ENCODE measurements around the gene PGAM5.
"Not testable (repeated sequence)": the region's sequence is repeated elsewhere in the genome, so short reads cannot be mapped to it uniquely, and the experiment has no call there.

Gene PGAM5

DNA sequence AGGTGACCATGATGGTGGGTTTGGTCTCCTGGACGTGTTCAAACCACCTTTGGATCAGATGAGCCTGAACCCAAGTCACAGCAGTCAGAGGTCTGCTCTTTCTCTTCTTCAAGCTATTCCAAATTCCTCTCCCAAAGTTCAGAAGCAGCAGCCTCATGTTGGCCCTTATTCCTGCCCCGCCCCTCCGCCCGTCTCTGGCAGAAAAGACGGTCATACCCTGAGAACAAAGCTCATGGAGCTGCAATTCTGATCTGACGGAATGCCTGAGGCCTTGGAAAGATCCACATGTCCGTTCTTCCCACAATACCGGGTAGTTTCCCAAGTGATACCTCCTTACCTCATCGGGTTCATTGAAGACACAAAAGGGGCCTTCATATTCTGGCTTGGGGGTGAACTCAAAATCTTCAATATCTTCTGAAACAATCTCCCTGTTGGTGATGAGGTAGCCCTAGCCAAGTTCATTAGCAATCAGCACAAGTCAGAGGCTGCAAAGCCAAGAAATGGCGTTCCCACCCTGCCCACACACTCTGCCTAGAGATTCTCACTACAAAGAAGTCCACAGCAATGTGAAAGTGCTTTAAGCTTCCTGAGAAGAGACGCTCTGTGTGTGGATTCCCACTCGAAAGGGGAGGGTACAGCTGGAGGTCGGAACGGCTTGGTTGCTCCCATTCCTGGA is 34.7 kb upstream of the PGAM5 start:
- H3K4me1 Mint-ChIP-seq (ENCODE audit: low read depth): no peaks in the 10 kb centered on the region
- no peak overlapping the region for H3K27ac Mint-ChIP-seq
- no peaks in the 10 kb centered on the region for H3K27me3 Mint-ChIP-seq
- peaks cover 12% of the 10 kb centered on the region for H3K36me3 Mint-ChIP-seq
- H3K9me3 Mint-ChIP-seq (ENCODE audit: low read depth): no peaks in the 10 kb centered on the region
- H3K4me3 Mint-ChIP-seq: no peak overlapping the region

DNA sequence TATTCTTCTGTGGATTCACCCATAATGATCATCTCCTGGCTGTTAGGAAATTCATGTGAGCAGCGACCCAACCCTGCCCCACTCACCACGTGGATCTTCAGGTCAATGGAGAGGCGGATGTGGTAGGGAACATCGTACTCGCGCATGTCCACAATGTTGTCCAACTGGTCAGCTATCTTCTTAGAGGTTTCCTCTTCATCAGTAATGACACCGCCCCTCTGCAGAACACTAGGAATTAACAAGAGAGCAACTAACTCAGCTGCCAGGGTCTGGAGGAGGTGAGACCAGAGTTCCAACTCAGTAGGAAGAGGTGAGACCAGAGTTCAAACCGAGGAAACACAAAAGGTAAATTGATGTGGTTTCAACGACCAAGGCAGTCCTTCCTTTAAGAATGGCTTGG is 33.1 kb upstream of the PGAM5 start:
- H3K36me3 Mint-ChIP-seq: peaks cover 8% of the 10 kb centered on the region
- no peaks in the 10 kb centered on the region for H3K27me3 Mint-ChIP-seq
- H3K27ac Mint-ChIP-seq: no peak overlapping the region
- H3K9me3 Mint-ChIP-seq (ENCODE audit: low read depth): no peaks in the 10 kb centered on the region
- no peaks in the 10 kb centered on the region for H3K4me1 Mint-ChIP-seq (ENCODE audit: low read depth)
- no peak overlapping the region for H3K4me3 Mint-ChIP-seq

DNA sequence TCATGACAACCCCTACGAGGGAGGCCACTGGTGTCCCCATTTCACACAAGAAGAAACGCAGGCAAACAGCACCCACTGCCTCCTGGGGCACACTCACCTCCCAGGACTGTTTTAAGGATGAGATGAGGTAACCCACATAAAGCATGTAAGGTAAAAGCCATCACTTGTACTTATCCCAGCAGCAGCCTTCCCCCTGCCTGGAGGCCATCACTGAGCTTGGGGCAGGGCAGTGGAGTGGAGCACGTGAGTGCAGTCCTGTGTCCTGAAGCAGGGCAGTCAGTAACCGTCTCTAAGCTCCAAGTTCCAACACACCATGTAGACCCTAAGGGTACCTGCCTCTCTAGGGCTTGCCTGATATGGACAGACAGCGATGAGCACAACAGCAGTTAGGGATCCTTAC is 25.2 kb upstream of the PGAM5 start:
- Mint-ChIP-seq H3K9me3 (ENCODE audit: low read depth) (no peaks in the 10 kb centered on the region), H3K27ac (peak overlapping the region; percentile 28), H3K4me3 (peak overlapping the region; percentile 79), H3K36me3 (peaks cover 4% of the 10 kb centered on the region), H3K4me1 (ENCODE audit: low read depth) (peaks cover 23% of the 10 kb centered on the region), H3K27me3 (no peaks in the 10 kb centered on the region)

DNA sequence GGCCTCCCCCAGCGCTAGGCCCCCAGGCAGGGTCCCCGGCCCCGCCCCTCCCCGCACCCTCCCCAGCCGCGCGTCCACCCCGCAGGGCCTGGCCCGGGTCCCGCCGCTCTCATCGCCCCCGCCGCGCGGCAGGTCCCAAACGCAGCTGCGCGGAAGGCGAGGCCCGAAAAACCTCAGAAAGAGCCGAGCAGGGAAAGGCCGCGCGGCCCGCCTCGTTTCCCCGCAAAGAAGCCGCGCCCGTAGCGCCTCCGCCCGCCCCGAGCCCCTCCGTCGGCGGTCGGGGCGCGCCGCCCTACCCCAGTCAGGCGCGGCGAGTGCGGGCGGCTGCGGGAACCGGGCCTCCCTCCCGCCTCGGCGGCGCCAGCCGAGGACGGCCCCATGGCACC is 23.8 kb upstream of the PGAM5 start:
- Mint-ChIP-seq H3K27me3 (no peaks in the 10 kb centered on the region), H3K27ac (no peak overlapping the region), H3K36me3 (peaks cover 4% of the 10 kb centered on the region), H3K4me1 (ENCODE audit: low read depth) (peaks cover 23% of the 10 kb centered on the region), H3K9me3 (ENCODE audit: low read depth) (no peaks in the 10 kb centered on the region), H3K4me3 (peak overlapping the region; percentile 82)

DNA sequence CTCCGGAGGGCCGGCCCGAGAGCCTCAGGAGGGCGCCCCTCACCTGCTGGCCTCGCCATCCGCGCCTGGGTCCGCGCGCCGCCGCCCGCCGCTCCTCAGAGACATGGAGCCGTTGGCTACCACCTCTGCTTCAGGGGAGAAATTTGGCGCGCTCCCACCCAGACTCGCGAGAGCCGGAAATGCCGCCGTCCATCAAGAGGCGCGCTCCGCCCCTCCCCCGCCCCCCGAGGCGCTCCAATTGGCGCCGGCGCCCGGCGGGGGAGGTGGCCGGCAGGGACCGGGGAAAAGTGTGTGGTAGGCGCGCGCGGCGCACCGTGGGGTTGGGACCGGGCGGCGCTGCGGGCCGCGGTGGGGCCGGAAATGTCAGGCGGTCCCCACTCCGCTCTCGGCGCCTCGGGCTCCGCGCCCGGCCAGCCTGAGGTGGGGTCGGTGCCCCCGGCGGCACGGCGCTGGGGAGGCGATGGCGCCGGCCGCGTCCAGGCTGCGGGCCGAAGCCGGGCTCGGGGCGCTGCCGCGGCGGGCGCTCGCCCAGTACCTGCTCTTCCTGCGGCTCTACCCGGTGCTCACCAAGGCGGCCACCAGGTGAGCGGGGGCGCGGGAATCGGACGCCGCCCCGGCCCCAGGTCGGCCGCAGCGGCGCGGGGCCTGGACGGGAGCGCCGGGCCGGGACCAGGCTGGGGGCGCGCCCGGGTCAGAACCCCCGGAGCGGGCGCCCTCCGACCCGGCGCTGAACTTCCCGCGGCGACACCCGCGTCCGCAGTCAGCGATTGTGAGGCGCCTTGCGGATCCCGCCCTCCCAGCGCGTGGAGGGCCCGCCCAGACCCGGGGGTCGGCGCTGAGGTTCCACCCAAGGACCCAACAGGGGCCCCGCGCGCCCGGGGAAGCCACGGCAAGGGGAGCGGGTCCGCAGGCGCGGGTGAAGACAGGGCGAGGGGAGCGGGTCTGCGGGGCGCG is 23.2 kb upstream of the PGAM5 start, which contains the start of the genes POLE and PXMP2:
Gene POLE, minus strand, starts transcription at position 132 of the 954 bp plus-strand sequence. Its CDS starts 27 bp downstream, at position 105.
Gene PXMP2, plus strand, starts transcription at position 377 of the 954 bp plus-strand sequence. Its CDS starts 84 bp downstream, at position 461.
- Mint-ChIP-seq H3K9me3 (ENCODE audit: low read depth) (no peaks in the 10 kb centered on the region), H3K4me3 (peak within 1 kb of the TSS; percentile 82), H3K36me3 (peaks cover 4% of the 10 kb centered on the region), H3K4me1 (ENCODE audit: low read depth) (peaks cover 23% of the 10 kb centered on the region), H3K27ac (peak within 1 kb of the TSS; percentile 41), H3K27me3 (no peaks in the 10 kb centered on the region)

DNA sequence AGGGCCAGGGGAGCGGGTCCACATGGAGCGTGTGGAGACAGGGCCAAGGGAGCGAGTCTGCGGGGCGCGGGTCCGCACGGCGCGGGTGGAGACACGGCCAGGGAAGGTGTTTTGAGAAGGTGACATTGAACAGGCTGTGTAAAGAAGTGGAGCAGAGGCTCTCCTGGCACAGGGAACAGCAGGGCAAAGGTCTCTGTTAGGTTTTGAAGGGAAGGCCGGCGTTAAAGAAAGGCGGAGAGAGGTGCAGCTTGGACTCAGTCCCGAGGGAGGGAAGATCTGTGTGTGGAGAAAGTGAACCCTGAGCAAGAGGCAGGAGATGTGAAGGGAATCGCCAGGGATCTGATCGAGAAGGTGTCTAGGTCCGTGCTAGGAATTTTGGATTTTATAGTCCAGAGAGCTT is 21.4 kb upstream of the PGAM5 start:
- H3K27ac Mint-ChIP-seq: no peak overlapping the region
- H3K4me1 Mint-ChIP-seq (ENCODE audit: low read depth): peaks cover 20% of the 10 kb centered on the region
- no peaks in the 10 kb centered on the region for H3K27me3 Mint-ChIP-seq
- H3K36me3 Mint-ChIP-seq: peaks cover 4% of the 10 kb centered on the region
- H3K4me3 Mint-ChIP-seq: peak overlapping the region; percentile 55
- no peaks in the 10 kb centered on the region for H3K9me3 Mint-ChIP-seq (ENCODE audit: low read depth)

DNA sequence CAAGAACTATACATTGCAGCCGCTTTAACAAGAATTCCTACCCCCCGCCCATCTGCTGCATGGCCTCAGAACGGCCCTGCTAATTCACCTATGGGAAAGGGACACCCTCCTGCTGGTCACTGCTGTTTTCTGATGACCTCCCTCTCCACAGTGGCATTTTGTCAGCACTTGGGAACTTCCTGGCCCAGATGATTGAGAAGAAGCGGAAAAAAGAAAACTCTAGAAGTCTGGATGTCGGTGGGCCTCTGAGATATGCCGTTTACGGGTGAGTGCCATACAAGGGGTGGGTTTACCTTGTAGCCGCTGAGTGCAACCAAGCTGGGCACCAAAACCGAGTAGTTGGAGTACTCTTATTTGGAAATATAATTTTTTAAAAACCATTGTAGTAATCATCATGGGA is 20.5 kb upstream of the PGAM5 start:
- Mint-ChIP-seq H3K27me3 (no peaks in the 10 kb centered on the region), H3K4me3 (peak overlapping the region; percentile 55)

DNA sequence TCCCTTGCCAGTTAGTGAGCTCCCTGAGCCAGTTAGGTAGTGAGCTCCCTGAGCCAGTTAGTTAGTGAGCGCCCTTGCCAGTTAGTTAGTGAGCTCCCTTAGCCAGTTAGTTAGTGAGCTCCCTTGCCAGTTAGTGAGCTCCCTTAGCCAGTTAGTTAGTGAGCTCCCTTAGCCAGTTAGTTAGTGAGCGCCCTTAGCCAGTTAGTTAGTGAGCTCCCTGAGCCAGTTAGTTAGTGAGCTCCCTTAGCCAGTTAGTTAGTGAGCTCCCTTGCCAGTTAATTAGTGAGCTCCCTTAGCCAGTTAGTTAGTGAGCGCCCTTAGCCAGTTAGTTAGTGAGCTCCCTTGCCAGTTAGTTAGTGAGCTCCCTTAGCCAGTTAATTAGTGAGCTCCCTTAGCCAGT is 18.6 kb upstream of the PGAM5 start:
- not testable (repeated sequence) for H3K27ac Mint-ChIP-seq; H3K4me3 Mint-ChIP-seq; H3K4me1 Mint-ChIP-seq (ENCODE audit: low read depth); H3K27me3 Mint-ChIP-seq; H3K9me3 Mint-ChIP-seq (ENCODE audit: low read depth); H3K36me3 Mint-ChIP-seq

More for the DNA sequence above, 20.5 kb upstream of the PGAM5 start:
- H3K27ac Mint-ChIP-seq: no peak overlapping the region
- H3K9me3 Mint-ChIP-seq (ENCODE audit: low read depth): no peaks in the 10 kb centered on the region
- peaks cover 4% of the 10 kb centered on the region for H3K36me3 Mint-ChIP-seq
- H3K4me1 Mint-ChIP-seq (ENCODE audit: low read depth): peaks cover 17% of the 10 kb centered on the region

DNA sequence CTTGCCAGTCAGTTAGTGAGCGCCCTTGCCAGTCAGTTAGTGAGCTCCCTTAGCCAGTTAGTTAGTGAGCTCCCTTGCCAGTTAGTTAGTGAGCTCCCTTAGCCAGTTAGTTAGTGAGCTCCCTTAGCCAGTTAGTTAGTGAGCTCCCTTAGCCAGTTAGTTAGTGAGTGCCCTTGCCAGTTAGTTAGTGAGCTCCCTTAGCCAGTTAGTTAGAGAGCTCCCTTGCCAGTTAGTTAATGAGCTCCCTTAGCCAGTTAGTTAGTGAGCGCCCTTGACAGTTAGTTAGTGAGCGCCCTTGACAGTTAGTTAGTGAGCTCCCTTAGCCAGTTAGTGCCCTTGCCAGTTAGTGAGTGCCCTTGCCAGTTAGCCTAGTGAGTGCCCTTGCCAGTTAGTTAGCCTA is 15.8 kb upstream of the PGAM5 start:
- H3K27me3 Mint-ChIP-seq; H3K27ac Mint-ChIP-seq; H3K36me3 Mint-ChIP-seq; H3K4me3 Mint-ChIP-seq; H3K9me3 Mint-ChIP-seq (ENCODE audit: low read depth); H3K4me1 Mint-ChIP-seq (ENCODE audit: low read depth): not testable (repeated sequence)

DNA sequence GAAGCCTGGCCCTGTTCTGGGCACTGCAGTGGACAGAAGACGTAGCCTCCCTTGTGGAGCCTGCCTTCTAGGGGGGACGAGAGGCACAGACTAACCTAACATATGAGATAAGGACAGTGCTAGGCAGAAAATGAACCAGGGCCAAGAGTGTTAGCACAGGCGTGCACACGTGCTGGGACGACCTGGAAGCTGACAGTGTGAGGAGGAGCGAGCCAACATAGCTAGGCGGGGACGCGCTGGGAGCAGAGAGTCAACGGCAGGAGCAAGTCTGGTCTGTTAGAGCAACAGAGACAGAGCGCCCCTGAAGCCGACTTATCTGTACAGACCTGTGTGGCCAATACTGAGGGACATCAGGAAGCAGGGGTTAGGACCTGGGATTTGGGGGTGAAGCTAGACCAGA is 15.2 kb upstream of the PGAM5 start:
- H3K36me3 Mint-ChIP-seq: peaks cover 9% of the 10 kb centered on the region
- no peaks in the 10 kb centered on the region for H3K9me3 Mint-ChIP-seq (ENCODE audit: low read depth)
- H3K4me3 Mint-ChIP-seq: no peak overlapping the region
- no peaks in the 10 kb centered on the region for H3K4me1 Mint-ChIP-seq (ENCODE audit: low read depth)
- H3K27ac Mint-ChIP-seq: no peak overlapping the region
- H3K27me3 Mint-ChIP-seq: no peaks in the 10 kb centered on the region

DNA sequence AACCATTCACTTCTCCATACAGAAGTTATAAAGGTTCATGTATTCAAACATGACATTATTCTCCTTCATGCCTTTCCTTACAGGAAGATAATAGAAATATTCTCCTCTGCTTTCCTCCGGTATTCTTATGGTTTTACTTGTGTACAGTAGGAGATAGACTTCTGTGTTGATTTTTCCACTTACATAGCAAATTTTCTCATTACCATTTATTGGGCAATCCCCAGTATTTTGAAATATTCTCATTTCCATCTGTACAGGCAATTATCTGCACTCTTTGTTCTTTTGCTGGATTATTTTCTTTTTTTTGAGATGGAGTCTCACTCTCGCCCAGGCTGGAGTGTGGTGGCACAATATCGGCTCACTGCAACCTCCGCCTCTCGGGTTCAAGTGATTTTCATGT is 12.3 kb upstream of the PGAM5 start:
- Mint-ChIP-seq H3K27me3 (no peaks in the 10 kb centered on the region), H3K4me1 (ENCODE audit: low read depth) (no peaks in the 10 kb centered on the region), H3K9me3 (ENCODE audit: low read depth) (no peaks in the 10 kb centered on the region), H3K4me3 (no peak overlapping the region), H3K27ac (no peak overlapping the region), H3K36me3 (peaks cover 11% of the 10 kb centered on the region)

DNA sequence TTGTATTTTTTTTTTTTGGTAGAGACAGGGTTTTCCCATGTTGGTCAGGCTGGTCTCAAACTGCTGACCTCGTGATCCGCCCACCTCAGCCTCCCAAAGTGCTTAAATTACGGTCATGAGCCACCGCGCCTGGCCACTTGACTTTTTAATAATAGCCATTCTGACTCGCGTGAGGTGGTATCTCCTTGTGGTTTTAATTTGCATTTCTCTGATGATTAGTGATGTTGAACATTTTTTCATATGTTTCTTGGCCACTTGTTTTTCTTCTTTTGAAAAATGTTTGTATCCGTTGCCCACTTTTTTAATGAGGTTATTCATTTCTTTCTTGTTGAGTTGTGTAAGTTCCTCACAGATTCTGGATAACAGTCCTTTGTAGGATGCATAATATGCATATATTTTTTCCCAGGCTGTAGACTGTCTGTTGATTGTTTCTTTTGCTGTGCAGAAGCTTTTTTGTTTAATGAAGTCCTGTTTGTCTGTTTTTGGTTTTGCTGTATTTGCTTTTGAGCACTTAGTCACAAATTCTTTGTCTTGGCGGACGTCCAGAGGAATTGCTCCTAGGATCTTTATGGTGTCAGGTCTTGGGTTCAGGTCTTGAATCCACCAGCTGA is 10.3 kb upstream of the PGAM5 start:
- no peak overlapping the region for H3K27ac Mint-ChIP-seq
- peaks cover 18% of the 10 kb centered on the region for H3K36me3 Mint-ChIP-seq
- no peaks in the 10 kb centered on the region for H3K9me3 Mint-ChIP-seq (ENCODE audit: low read depth)
- no peaks in the 10 kb centered on the region for H3K4me1 Mint-ChIP-seq (ENCODE audit: low read depth)
- H3K4me3 Mint-ChIP-seq: no peak overlapping the region
- no peaks in the 10 kb centered on the region for H3K27me3 Mint-ChIP-seq

DNA sequence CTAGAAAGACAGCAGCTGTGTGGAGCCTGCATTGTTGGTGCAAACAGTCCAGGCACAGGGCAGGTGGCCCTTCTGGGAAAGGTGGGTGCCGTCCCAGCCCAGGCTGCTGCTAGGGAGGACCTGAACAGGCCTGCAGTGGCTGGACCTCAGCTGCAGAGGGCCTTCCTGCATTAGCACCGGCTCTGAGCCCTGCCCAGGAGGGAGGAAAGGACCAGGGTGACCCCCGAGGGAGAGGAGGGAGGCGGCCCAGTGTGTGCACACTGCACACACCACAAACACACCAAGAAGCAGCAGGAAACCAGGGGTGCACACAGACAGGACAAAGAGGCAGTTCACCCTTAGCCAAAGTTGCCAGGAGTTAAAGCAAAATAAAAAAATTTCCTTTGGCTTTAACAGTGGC is 8.0 kb upstream of the PGAM5 start:
- H3K4me1 Mint-ChIP-seq (ENCODE audit: low read depth): no peaks in the 10 kb centered on the region
- H3K36me3 Mint-ChIP-seq: peaks cover 15% of the 10 kb centered on the region
- no peak overlapping the region for H3K27ac Mint-ChIP-seq
- no peak overlapping the region for H3K4me3 Mint-ChIP-seq
- H3K27me3 Mint-ChIP-seq: no peaks in the 10 kb centered on the region
- H3K9me3 Mint-ChIP-seq (ENCODE audit: low read depth): no peaks in the 10 kb centered on the region

DNA sequence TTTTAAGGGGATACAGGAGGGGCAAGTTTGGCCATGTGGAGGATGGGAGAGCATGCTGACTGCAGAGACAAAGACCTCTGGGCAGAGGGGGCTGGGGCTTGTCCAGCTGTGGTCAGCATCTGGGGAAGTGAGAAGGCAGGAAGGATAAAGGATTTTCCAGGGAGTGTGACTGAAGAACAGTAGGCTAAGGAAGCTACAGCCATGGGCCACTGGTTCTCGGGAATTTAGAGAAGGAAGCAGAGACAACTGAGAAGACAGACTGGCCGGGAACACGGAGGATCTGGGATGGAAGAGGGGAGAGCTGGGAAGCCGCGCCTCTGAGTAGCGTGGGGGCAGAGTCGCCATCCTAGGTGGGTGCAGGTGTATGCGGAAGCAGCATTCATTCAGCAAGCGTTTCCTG is 7.0 kb upstream of the PGAM5 start:
- peaks cover 4% of the 10 kb centered on the region for H3K9me3 Mint-ChIP-seq (ENCODE audit: low read depth)
- no peaks in the 10 kb centered on the region for H3K27me3 Mint-ChIP-seq
- no peak overlapping the region for H3K27ac Mint-ChIP-seq
- no peaks in the 10 kb centered on the region for H3K4me1 Mint-ChIP-seq (ENCODE audit: low read depth)
- no peak overlapping the region for H3K4me3 Mint-ChIP-seq
- H3K36me3 Mint-ChIP-seq: peaks cover 15% of the 10 kb centered on the region

DNA sequence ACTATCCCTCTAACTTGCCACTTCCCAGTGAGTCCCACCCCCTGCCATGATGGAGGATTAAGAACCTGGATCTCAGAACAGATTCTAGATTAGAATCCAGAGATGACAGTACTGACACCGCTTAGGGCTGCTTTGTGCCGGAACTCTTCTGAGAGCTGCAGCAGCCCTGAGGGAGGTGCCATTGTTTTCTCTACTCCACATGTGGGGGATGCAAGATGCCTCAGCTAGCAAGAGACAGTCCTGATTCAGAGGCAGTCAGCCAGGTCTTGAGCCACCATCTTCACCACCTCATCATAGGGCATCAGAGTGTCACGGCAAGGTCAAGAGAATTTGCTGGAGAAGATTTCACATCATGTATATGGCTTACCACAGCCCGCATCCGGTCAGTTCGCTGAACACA is 3.4 kb upstream of the PGAM5 start:
- peak overlapping the region; percentile 8 for H3K27ac Mint-ChIP-seq
- peaks cover 4% of the 10 kb centered on the region for H3K9me3 Mint-ChIP-seq (ENCODE audit: low read depth)
- H3K36me3 Mint-ChIP-seq: peaks cover 12% of the 10 kb centered on the region
- peaks cover 12% of the 10 kb centered on the region for H3K4me1 Mint-ChIP-seq (ENCODE audit: low read depth)
- H3K4me3 Mint-ChIP-seq: no peak overlapping the region
- H3K27me3 Mint-ChIP-seq: no peaks in the 10 kb centered on the region
